HG03039 (cell line): ENCODE data around the gene PLCB4.

ENCODE experiments used
- ATAC-seq: cut with Tn5 transposase; IDR thresholded peaks from one replicate; pipeline ENCODE4 v1.9.1; 2021; ENCODE audit warnings: mild to moderate bottlenecking, moderate library complexity; ENCODE audit not compliant: unreplicated experiment

PLCB4 gene

DNA sequence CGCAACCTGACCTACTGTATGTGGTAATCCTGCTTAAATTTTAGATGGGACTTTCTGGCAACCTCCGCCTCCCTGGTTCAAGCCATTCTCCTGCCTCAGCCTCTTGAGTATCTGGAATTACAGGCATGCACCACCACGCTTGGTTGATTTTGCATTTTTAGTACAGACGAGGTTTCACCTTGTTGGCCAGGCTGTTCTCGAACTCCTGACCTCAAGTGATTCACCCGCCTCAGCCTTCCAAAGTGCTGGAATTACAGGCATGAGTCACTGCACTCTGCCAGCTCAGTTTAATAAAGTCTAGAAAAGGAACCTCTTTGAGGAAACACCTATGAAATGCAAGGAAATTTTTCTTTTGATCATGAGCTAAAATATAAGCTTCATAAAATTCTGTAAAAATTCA lies 9.0 kb upstream of the PLCB4 start:
- no peak for ATAC-seq

DNA sequence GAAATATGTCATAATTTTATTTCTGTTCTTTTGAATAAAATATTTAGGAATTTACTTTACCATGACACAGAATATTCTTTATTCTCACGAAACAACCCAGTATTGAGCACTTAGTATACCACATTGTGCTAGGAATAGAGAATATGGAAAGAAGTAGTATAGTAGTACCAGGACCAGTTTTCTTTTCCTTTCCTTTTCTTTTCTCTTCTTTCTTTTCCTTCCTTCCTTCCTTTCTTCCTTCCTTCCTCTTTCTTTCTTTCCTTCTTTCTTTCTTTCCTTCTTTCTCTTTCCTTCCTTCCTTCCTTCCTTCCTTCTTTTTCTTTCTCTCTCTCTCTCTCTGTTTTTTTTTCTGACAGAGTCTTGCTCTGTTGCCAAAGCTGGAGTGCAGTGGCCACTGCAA lies 7.5 kb upstream of the PLCB4 start:
- no peak for ATAC-seq

DNA sequence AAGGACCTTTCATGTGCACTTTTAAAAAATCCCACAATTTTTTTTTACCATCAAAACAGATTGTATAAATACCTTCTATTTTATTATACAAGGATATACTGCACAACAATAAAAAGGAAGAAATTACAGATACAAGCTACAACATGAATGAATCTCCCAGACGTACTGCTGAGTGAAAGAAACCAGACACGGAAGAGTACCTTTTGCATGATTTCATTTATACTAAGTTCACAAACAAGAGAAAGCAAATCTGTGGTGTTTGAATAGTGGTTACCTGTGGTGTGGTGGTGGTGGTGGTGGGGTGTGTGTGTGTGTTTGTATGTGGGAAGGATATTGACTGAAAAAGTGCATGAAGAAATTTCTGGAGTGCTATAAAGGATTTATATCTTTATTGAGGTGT lies 6.8 kb upstream of the PLCB4 start:
- ATAC-seq: no peak

DNA sequence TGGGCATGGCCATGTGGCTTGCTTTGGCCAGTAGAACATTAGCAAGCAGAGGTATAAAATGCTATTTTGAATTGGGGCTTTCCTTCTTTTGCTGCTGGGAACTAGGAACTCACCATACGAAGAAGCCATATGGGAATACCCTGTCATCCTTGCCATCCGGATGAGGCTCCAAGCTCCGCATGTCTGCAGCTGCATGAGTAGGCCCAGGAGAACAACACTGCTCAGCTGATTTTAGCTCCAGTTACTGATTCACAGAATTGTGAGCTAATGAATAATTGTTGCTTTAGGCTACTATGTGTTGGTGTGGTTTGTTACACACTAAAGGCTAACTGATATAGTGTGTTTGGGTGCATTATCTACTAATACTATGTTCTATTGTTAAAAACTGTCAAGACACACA lies 2.7 kb upstream of the PLCB4 start:
- no peak for ATAC-seq

DNA sequence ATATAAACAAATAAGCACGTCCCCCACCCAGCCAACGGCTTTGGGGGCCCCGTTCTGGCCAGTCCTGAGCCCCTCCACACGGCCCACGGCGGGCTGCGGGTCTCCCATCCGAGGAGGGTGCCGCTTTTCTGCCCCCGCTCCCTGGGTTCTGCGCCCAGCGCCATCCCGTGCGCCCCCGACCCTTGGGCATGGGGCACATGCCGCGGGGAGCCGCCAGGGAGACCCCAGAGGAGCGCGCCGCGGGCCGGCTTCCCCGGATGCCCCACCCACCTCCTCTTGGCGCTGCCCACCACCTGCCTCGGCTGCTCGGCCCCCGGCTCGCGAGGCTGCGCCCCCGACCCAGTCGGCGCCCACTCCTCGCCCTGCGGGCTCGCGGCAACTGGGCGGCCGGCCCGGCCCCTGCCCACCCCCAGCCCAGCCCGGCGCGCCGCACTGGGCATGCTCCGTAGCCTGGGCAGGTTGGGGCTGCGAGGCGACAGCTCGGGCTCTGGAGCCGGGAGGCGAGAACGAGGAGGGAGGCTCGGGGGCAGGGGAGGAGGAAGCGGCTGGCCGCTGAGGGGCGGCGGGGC lies 570 bp upstream of the PLCB4 start:
- ATAC-seq: no peak

DNA sequence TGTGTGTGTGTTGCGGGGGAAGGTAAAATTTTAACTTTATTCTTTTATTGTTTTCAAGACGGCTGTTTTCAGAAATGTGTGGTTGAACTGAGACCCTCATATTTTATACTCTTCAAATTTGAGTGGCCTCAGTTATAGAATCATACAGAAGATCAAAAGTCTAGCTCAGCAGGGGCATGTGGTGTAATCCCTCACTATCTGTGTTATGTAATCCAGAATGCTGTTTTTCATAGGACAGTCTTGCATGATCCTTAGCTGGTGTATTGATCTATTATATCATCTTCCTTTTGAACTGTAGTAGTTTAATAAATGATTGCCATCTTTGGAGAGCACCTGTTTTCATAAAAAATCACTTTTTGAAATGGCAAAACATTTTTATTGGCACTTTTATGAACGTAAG lies 1.4 kb downstream of the PLCB4 start:
- ATAC-seq: no peak

DNA sequence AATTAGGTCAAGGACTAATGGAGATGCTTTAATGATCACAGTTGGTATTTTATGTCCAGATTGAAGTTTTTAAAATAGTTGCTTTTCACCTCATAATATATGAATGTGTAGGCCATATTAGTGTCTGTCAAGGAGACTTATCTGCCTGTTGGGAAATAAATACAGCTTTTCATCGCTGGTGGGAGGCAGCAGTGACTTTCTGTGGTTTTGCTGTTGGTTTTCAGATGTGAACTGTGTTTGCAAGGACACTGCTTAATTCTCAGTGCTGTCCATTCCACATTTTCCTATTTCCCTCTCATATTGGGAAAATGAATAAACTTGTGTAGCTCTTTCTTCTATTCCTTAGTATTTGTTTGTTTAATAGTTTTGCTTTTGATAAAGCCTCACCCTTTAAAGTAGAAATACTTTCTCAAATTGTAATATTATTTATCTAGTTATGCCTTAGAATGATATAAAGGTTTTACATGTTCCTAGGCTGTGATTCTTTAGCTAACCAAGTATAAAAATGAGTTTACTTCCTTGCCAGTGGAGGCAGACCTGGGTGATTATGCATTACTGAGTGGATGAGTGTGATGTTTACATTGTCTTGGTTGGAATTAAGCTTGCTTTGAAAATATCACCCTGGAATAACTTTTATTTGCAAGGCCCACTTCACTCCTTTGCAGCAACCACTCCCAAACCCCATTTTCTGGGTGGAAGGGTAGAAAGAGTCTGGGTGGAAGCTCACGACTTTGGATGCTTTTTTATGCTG lies 3.3 kb downstream of the PLCB4 start:
- ATAC-seq: no peak

DNA sequence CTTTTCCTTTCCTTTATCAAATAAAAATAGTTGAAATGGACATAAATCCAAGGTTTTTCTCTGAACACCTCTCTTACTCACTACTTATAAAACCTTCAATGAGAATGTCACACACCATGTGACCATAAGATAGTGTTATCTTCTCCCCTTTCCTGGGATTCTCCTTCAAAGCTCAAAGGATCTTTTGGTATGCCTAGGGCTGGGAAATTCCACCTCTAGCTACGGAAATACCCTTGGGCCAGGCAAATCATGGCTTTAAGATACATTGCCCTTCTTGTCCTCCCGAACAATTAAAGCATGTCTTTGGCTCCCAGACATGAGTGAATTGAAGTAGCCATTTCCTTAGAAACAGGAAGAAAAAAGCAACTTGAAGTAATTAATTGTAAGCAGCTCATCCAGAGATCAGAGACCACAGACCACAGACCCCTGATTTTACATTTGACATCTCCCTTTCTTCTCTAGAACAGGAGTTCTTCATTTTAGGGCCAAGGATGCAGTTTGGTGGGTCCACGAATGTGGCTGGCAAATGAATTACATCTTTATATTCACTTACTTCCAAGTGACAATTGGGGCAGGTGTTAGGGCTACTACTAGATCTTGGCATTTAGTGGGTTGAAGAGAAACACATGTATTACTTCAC lies 4.1 kb downstream of the PLCB4 start:
- no peak for ATAC-seq

DNA sequence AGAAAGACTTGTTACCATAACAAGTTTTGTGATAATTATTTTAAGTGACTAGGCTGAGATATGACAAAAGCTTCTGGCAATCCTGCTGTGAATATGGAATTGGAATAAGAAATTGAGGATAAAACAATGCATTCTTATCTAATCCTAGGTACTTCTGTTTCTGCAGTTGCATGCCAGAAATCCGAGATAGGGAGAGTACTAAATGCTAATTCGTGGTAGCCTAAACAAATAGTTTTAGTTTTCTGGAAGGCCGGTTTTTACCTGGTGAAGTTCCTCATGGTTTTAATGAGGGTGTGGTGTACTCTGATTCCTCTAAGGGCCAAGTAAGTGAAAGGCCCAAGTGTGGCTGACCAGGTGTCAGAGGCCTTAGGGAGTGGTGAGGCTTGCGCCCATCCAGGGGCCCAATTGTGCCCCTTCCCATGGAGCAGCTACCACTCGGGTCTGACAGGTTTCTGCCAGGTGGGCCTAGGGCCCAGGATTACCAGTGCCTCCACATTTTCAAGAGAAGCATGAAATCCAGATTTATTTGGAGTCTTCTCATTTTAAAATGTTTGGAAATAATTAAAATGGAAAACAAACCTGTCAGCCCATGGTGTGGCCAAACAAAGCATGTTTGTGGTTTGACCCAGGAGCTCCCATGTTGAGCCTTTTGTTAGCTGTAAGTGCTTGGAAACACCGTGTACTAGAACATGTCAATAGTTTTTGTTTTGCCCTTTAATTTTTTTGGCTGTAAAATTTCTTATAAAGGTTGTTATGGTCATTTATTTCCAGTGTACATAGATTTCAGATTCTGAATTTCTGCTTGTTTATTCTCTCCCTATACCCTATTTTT lies 6.6 kb downstream of the PLCB4 start:
- no peak for ATAC-seq

DNA sequence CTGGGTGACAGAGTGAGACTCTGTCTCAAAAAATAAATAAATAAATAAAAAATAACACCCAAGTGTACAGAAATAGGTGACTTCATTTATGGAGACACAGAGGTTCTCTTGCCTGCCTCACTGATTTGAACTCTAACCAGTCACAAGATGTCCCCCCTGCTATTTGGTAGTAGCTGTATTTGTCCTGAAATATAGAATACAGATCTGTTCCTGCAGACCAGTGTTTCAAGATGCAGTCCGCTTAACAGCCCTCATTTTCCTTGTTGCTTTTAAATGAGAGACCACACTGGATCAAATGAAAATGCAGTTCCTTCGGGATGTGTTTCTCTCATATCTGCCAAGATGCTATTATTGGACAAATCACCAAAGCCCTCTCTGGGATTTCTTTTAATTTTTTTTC lies 7.6 kb downstream of the PLCB4 start:
- ATAC-seq: no peak

DNA sequence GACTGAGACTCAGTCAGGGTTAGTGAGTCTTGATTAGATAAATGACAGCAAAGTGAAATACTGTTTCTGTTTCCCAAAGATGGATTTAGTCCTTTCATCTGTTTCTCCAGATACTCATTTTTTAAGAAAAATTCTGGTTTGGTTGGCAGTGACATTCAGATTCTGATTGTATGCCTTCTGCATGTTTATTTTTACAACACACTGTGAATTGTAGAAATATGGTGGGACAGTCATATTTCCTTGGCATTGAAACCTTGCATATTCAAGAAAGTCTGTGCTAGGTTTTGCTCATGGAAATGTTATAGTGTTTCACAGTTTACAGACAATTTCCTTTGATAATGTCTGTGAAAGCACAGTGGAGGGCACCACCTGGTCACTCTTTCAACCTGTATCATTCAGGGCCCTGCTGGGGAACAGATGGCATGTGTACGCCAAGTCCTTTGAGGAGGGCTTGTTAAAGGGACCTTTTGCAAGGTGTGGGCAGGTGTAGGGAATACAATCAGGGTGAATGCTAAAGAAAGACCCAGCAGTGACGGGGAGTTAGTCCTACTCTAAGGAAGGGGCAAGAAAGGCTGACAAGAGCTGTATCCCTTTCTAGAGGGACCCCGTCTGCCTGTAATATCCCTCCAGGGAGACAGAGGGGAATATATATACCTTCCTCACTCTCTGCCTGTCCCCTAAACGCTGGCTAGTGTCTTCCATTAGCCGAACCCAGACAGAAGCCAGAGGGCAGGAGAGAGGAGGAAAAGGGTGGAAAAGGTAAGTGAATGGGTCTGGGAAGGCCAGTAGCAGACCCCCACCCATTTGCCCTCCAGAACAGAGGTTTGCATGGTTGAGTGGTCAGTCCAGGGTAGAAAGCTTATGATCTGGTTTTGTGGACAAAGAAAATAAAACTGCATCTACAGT lies 10.2 kb downstream of the PLCB4 start:
- ATAC-seq: no peak

DNA sequence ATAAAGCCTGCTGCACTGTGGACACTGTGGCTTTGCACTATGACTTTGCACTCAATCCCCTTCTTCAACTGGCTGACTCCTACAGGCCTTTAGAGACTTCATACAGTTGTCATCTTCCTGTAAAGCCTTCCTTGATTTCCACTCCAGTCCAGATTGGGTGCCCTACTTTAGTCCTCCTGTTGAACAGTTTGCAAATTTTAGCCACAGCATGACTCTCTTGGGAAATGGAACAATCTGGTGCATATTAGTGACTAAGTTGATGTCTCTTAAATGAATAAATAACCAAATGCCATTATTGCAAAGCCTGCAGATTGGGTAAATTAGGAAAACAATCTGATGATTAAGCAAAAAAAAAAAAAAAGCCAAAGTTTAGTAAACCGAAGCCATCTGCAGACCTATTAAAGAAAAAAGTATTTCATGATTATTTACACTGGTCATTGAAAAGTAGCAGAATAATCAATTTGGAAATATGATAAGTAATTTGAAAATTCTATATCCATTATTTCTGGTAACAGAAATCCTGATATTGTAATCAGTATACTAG lies 12.6 kb downstream of the PLCB4 start:
- no peak for ATAC-seq

DNA sequence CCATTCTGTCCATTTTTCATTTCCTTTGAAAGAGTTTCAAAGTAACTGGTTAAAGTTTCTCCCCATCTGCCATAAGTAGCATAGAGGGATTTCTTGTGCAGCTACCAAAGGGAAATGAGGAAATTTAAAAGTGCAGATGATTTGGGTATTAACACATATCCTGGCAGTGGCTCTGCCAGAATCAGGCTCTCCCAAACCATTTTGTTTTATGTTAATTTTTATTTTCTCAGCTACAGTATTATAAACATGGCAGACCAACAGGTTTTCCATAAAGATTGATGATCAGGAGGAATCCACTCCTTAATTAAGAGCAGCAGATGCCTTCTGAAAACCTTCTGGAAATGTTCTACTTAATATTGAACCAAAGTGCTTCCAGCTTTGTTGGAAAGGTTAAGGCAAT lies 13.9 kb downstream of the PLCB4 start:
- no peak for ATAC-seq

DNA sequence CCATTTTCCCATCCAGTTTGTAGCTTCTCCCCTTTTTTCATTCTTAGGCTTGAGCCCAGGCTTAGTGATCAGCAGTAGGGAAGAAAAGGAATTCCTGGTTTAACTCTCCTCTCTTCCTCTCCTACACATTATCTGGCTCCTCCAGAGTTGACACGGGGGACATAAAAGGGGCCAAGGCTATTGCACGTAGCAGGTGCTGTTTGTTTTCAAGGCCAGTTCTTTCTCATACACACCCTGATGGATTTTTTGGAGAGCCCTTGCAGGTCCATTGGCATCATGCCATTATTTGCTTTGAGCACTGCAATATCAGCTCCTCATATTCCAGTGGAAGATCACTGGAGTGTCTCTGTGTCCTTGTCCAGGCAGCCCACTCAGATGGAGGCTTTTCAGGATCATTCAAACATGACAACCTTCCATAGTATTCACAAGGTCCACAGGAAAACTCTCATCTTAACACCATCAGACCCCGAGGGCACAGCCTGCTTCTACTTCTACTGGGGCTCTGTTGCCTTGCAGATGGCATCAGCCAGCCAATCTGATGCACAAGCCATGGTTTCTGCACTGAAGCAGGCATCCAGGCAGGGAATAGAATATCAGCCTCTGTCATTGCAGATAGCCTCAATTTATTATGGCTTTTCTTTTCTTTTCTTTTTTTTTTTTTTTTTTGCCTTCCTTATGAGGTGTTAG lies 18.8 kb downstream of the PLCB4 start:
- no peak for ATAC-seq

DNA sequence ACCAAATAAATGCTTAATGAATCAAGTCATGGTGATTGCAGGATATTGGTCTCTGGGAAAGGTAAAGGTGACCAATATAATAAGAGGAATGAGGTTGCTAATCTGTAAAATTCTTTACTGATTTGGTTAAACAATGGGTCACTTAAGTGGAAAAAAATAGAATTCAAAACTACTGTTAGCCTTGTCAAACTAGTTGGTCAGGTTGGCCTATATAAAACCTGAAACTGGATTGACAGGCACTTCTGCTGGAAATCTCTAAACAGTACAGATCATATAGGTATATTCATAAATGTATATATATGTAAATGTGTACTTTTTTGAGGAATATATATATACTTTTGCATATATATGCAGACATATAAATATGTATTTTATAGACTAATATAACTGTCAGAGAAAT lies 19.7 kb downstream of the PLCB4 start:
- ATAC-seq: no peak

DNA sequence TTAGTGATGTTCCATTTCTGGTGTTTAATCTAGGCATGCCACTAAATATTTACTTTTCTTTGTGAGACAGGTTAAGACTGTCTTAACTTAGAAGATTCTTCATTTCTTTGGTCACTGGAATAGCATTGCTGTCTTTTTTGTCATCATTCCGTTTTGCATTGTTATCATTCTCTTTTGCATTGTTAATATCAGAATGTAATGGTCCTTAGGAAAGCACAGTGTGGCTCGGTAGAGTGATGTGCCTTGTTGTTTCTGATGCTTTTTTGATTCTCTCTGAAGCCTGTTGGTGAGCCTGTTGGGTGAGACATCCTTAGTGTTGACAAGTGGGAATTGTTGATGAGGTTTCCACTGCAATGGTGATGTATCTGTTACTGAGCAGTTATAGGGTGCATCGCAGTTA lies 23.2 kb downstream of the PLCB4 start:
- ATAC-seq: no peak

DNA sequence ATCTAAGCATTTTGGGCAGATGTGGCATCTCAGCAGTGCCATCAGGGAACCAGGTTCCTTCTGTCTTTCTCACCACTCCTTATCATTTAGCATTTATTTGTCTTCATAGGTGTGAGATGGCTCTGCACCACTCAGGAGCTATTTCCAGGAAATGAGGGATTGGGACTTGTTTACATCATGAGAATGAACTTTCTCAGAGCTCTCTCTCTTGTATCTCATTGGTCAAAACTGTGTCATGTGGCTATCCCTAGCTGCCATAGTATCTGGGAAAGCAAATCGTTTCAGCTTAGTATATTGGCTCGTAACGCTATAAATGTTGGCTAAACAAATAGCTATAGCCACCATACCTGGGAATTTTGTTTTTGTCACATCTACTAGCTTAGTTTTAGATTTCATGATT lies 23.8 kb downstream of the PLCB4 start:
- no peak for ATAC-seq

DNA sequence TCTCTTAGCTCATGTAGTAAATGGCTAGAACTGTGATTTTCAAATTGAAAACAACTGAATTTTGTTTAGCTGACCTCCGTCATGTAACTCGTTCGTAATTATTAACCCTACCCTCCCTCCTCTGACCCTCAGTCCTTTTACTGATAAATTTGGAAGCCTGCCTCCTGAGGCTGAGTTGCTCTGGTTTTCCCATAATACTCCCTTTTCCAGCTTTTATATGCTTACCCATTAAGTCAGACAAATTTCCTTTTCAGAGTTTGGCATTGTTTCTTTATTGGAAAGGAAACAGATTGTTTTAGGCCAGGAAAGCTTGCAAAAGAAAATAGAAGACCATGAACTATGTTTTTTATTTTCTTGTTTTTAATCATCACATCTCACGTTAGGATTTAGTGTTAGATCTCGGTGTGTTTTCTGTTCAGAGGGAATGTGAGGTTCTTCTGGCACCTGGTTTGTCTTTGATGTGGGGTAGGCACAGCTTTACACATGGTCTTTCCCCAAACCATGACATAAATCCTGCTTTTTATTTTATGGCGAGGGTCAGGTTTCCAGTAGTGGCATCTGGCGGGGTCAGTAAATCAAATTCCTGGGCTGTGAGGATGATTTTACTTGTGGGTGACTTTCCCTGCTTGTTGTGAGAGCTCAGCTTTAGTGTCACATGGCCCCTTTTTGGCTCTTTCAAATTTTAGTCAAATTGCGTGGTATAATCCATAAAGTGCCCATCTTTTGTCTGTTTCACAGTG lies 24.5 kb downstream of the PLCB4 start:
- ATAC-seq: no peak

DNA sequence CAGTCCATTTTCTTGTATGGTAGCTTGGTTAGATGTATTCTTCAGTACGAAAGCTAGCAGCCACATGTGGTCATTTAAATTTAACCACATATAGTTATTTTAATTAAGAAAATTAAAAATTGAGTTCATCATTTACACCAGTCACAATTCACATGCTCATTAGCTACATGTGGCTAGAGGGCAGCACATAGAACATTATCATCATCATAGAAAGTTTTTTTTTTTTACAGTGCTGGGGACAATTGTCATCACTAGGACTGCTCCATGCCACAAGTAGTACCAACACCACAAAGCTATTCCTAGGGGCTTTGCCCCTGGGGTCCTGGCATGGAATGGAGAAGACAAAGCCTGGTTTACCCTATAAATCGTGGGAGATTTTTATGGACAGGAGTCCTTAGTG lies 30.5 kb downstream of the PLCB4 start:
- ATAC-seq: no peak
